Neural progenitor cell (in vitro differentiated cells): ENCODE results near the gene AGR2.

Experiments used
- CTCF ChIP-seq: fragments of 200-600 bp; sonication (generic); IDR thresholded peaks from 2 replicates; pipeline ENCODE4 v1.5.1; 2017; ENCODE audit warnings: antibody characterized with exemption, mild to moderate bottlenecking
- EZH2phosphoT487 ChIP-seq: fragments of 200-600 bp; sonication (generic); IDR thresholded peaks from 2 replicates; pipeline ENCODE4 v1.6.1; 2017; ENCODE audit warnings: antibody characterized with exemption

- no peak for TF ChIP-seq CTCF
- TF ChIP-seq EZH2phosphoT487 = no peak
Observed at GRCh38 chr7:16841681-16842080, 36.9 kb upstream of the AGR2 start.
